Measurements from ENCODE around the gene ROGDI.

Gene ROGDI

GRCh38 chr16:4813251-4814003, 11.0 kb upstream of the ROGDI start:
- FAIRE-seq: no peak

- no peak for FAIRE-seq
Observed at GRCh38 chr16:4811773-4812172, 9.3 kb upstream of the ROGDI start.

GRCh38 chr16:4811242-4811641, 8.8 kb upstream of the ROGDI start:
- FAIRE-seq: no peak

- no peak for FAIRE-seq
Observed at GRCh38 chr16:4806280-4806679, 3.8 kb upstream of the ROGDI start.

- no peak for FAIRE-seq
Observed at GRCh38 chr16:4805231-4805630, 2.8 kb upstream of the ROGDI start.

GRCh38 chr16:4803898-4804762, 1.7 kb upstream of the ROGDI start:
- FAIRE-seq: no peak

- no peak for FAIRE-seq
Observed at GRCh38 chr16:4803401-4803844, 990 bp upstream of the ROGDI start.

GRCh38 chr16:4802659-4803287, 340 bp upstream of the ROGDI start:
- no peak for FAIRE-seq

- FAIRE-seq: no peak
Observed at GRCh38 chr16:4801051-4801961, 1.1 kb downstream of the ROGDI start.

GRCh38 chr16:4800290-4801041, 2.0 kb downstream of the ROGDI start:
- no peak for FAIRE-seq

GRCh38 chr16:4799171-4799855, 3.1 kb downstream of the ROGDI start:
- no peak for FAIRE-seq

- FAIRE-seq: no peak
Observed at GRCh38 chr16:4798456-4798855, 4.0 kb downstream of the ROGDI start.

GRCh38 chr16:4797805-4798252, 4.6 kb downstream of the ROGDI start:
- no peak for FAIRE-seq

GRCh38 chr16:4796982-4797804, 5.2 kb downstream of the ROGDI start:
- no peak for FAIRE-seq

- FAIRE-seq: no peak
Observed at GRCh38 chr16:4795828-4796572, 6.4 kb downstream of the ROGDI start.

GRCh38 chr16:4795181-4795827, 7.1 kb downstream of the ROGDI start, which contains the start of gene SMIM22:
TSS of gene SMIM22 (plus strand) at chr16:4795369. CDS start at chr16:4795735, 366 bp downstream.
- FAIRE-seq: no peak

- FAIRE-seq: no peak
Observed at GRCh38 chr16:4792951-4793513, 9.4 kb downstream of the ROGDI start.

- no peak for FAIRE-seq
Observed at GRCh38 chr16:4790871-4791270, 11.6 kb downstream of the ROGDI start.
